ENCODE data around the gene GOLGA8S.
"Not testable (repeated sequence)": the region's sequence is repeated elsewhere in the genome, so short reads cannot be mapped to it uniquely, and the experiment has no call there.

The GOLGA8S gene

GRCh38 chr15:23397779-23398178, 43.2 kb downstream of the GOLGA8S start:
- DNase-seq (ENCODE audit: low read depth, low spot score) = no peak
- no peak overlapping the region for H3K27ac ChIP-seq

- not testable (repeated sequence) for H3K27ac ChIP-seq; DNase-seq (ENCODE audit: low read depth, low spot score)
These were observed 43.8 kb downstream of the GOLGA8S start for GRCh38 chr15:23398357-23398756.

GRCh38 chr15:23399207-23399606, 44.7 kb downstream of the GOLGA8S start:
- H3K27ac ChIP-seq; DNase-seq (ENCODE audit: low read depth, low spot score): not testable (repeated sequence)

- DNase-seq (ENCODE audit: low read depth, low spot score) = no peak
- H3K27ac ChIP-seq = no peak overlapping the region
These were observed 47.1 kb downstream of the GOLGA8S start for GRCh38 chr15:23401627-23402026.

- DNase-seq (ENCODE audit: low read depth, low spot score) = no peak
- H3K27ac ChIP-seq = no peak overlapping the region
These were observed 47.6 kb downstream of the GOLGA8S start for GRCh38 chr15:23402140-23402539.

GRCh38 chr15:23402544-23402943, 48.0 kb downstream of the GOLGA8S start:
- no peak overlapping the region for H3K27ac ChIP-seq
- DNase-seq (ENCODE audit: low read depth, low spot score) = no peak

GRCh38 chr15:23403550-23403949, 49.0 kb downstream of the GOLGA8S start:
- H3K27ac ChIP-seq = no peak overlapping the region
- no peak for DNase-seq (ENCODE audit: low read depth, low spot score)

- no peak for DNase-seq (ENCODE audit: low read depth, low spot score)
- no peak overlapping the region for H3K27ac ChIP-seq
These were observed 57.3 kb downstream of the GOLGA8S start for GRCh38 chr15:23411841-23412240.

GRCh38 chr15:23412881-23413600, 58.5 kb downstream of the GOLGA8S start:
- H3K27ac ChIP-seq; DNase-seq (ENCODE audit: low read depth, low spot score): not testable (repeated sequence)

Measured in epithelial cell of prostate (primary cell).